ENCODE data around the gene KLF13.
"Not testable (repeated sequence)": the region's sequence is repeated elsewhere in the genome, so short reads cannot be mapped to it uniquely, and the experiment has no call there.

Gene KLF13

GRCh38 chr15:31347981-31348803 lies 21.6 kb downstream of the KLF13 start:
- no peak for DNase-seq

DNA sequence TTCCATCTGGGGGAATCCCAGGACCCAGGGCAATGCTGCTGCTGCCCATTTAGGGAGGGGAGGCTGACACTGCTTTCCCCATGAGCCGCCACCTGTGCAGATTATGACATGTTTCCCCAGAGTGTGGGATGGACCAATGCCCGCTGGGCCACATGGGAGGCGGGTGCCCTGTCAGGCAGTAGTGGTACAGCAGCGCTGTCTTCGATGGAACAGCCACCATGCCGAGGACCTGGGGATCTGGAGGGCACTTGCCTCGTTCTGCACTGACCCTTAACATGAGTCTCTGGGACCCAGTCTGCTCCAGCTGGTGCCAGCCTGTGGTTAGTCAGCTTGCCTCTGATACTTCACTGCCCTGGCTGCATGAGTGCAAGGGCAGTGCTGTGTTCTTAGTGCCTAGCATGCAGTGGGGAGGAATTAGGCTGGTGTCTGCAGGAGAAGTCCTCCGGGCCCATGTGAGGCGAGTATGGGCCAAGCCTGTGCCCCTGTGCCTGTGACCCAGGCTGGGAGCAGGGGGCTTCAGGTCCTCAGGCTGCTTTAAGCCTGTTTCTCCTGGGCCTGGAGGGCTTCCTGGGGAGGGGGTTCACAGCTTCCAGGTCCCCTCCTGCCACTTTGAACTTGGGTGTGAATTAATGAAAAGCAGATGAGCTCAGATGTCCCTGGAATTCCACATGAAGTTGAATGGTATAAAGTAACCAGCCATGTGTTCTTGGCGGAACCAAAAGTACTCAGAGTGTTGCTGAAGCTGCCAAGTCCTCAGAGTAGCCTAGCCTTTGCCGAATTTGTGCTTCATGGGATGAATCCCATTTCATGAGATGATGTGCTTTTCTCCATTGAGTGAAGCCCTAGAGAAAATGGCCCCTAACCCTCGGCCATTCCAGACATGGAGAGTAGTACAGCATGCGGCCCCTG lies 22.9 kb downstream of the KLF13 start:
- no peak for DNase-seq

- no peak for DNase-seq
These were observed 24.1 kb downstream of the KLF13 start for GRCh38 chr15:31350771-31351170.

DNA sequence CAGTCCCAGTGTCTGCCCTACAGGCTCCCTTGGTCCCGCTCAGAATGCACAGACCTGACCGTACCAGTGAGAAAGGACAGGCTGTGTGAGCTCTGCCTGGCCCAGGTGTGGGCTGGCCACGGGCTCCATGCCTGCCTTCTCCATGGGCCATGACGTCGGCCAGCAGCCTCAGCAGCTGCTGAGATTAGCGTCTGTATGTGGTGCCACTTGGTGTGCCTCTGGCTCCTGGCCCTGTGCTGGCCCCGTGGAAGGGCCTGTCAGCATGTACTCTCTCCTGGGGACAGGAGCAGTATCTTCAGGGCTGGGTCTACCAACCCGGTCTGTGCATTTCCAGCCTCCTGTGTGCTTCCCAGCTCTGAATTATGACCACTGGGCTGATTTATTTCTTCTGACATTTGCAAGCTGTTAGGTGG lies 25.7 kb downstream of the KLF13 start:
- DNase-seq, result no peak

- no peak for DNase-seq
These were observed 26.5 kb downstream of the KLF13 start for GRCh38 chr15:31352911-31353811.

DNA sequence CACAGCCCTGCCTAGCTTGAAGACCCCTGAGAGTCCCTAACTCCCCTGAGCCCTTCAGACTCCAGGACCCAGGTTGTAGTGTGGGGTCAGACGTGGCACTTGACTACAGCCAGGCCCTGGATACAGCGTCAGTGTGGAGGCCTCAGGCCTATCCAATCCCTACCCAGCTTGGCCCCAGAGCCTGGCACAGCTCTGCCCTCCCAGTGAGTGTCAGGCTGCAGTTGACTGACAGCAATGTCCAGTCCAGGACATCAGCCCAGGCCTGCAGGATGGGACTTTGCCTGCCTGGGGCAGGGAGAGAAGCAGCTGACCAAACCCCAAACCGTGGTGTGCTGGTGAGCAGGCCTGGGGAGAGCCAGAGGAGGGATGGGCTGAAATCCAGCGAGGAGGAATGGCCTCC lies 27.3 kb downstream of the KLF13 start:
- DNase-seq, result no peak

DNA sequence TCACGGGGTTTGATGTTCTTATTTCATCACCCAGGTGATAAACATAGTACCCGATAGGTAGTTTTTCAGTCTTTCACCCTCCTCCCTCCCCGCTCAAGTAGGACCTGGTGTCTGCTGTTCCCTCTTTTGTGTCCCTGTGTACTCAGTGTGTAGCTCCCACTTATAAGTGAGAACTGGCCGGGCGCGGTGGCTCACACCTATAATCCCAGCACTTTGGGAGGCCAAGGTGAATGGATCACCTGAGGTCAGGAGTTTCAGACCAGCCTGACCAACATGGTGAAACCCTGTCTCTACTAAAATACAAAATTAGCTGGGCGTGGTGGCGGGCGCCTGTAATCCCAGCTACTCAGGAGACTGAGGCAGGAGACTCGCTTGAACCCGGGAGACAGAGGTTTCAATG lies 29.5 kb downstream of the KLF13 start:
- DNase-seq, result not testable (repeated sequence)

- no peak for DNase-seq
These were observed 30.5 kb downstream of the KLF13 start for GRCh38 chr15:31357148-31357547.

DNA sequence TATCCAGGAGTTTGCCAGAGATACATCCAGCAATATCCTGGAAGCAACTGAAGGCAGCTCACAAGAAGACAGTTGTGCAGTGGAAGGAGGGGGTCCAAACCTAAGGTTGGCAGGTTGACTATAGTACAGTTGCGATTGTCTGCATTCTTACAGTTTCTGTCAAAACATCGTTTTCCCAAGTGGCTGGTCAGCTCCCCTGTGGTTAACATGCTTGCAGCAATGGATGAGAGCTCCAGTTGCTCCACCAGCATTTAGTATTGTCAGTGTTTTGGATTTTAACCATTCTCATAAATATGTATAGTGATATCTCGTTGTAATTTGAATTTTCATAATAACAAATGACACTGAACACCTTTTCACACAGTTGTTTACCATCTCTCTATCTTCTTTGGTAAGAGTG lies 31.5 kb downstream of the KLF13 start:
- DNase-seq, result no peak

- DNase-seq, result no peak
These were observed 32.5 kb downstream of the KLF13 start for GRCh38 chr15:31358957-31359701.

DNA sequence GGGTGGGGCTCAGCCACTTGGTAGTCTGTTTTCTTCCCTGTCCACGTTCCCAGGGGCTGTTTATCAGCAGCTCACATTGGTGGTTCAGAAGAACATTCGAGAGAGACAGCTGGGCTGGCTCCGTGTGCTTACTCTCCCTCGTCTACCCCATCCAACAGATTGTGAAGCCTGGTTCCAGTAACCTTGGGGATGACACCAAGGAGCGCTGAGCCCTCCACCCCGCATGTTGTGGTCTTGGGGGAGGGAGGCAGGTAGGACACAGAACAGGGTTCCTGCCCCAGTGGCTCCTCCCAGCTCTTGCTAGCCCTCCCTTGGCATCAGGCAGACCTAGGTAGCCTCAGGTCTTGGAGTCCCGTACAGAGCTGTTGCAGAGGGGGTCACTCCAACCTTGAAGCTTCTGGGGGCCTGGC lies 33.1 kb downstream of the KLF13 start:
- DNase-seq, result no peak

DNA sequence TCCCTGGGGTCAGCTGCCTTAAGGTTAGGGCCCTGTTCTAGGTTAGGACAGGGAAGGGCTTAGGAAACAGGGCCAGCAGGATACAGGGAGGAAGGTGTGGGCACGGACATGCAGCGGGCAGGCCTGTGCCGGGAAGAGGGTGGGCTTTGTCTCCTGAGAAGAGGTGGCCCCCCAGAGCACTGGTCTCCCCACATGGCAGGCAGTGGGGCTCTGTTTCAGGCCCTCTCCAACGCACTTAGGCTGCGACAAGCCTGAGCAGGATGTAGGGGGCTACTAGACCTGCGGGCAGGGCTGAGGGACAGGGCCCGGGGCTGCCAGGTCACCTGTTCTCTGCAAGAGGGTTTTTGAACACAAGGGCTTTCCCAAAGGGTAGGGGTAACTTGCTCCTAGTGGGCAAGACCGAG lies 33.5 kb downstream of the KLF13 start:
- no peak for DNase-seq

GRCh38 chr15:31360843-31361763 lies 34.5 kb downstream of the KLF13 start:
- DNase-seq, result peak; percentile 42

GRCh38 chr15:31361764-31362515 lies 35.3 kb downstream of the KLF13 start:
- DNase-seq, result peak; percentile 36

DNA sequence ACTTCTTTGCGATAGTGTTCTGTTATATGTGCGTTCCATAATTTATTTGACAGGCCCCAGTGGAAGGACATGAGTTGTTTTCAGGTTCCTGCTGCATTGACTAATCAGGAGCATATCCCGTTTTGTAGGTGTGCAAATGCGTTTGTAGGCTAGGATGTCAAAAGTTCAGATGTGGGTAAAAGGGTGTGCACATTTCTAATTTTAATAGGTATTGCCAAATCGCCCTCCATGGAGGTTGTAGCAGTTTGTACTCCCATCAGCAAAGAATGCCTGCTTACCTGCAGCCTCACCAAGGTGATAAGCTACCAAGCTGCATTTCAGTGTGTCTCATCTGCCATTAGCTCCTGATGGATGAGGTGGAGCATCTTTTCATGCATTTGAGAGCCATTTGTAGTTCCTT lies 36.3 kb downstream of the KLF13 start:
- DNase-seq, result no peak

DNA sequence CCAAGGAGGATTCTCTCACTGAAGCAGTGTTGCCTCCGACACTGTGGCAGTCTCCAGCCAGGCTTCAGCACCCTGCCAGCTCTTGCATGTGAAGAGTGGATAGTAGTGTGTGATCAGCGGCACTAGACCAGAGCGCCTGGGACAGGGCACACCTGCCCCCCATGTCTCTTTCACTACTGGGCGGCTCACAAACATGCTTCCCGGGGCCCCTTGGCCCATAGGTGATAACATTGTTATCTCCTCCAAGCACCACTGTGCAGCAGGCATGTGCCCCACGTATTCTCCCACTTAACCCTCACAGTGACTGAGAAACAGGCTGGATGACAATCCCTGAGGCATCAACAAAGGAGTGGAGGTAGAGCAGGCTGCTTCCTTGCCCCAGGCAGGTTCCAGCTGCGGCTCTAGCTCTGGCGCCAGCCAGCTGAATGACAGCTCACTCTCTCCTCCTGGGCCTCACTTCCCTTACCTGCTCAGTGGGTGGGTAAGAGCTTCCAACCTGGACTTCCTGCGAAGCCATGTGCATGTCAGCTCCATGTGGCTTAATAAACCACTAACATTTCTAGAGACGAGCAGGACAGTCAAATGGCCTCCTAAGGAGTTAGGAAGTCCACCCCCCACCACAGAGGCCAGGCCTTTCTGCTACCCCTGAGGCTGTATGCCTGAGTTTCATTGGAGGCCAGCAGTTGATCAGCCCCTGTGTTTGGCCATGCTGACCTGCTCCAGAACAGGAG lies 37.8 kb downstream of the KLF13 start:
- DNase-seq, result no peak

DNA sequence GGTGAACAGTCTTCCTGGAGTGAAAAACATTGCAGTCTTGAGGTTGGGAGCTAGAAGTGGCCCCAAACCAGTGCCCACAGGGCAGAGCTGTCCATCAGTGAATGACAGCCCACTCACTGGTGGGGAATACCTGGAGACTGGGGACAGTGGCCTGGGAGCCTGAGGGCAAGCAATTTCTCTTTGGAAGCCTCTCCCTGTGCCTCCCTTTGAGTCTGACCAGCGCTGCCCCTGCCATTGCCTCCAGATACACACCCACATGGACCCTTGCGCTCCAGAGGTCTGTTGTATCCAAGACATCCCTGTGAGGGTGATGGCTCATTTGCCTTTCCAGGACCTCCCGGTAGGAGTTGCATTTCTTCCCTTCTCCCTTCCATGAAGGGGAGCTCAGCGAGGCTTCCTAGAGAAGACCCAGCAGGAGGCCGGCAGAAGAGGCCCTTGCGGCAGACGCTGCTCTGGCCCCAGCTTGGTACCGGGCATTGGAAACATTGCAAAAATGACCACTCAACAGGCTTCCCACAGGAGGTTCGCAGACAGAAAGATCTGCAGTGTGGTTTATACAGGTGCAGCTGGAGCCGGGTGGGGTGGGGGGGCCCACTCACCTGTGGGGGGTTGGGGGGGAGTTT lies 38.5 kb downstream of the KLF13 start:
- DNase-seq, result no peak

- DNase-seq, result no peak
These were observed 39.1 kb downstream of the KLF13 start for GRCh38 chr15:31365655-31366127.

DNA sequence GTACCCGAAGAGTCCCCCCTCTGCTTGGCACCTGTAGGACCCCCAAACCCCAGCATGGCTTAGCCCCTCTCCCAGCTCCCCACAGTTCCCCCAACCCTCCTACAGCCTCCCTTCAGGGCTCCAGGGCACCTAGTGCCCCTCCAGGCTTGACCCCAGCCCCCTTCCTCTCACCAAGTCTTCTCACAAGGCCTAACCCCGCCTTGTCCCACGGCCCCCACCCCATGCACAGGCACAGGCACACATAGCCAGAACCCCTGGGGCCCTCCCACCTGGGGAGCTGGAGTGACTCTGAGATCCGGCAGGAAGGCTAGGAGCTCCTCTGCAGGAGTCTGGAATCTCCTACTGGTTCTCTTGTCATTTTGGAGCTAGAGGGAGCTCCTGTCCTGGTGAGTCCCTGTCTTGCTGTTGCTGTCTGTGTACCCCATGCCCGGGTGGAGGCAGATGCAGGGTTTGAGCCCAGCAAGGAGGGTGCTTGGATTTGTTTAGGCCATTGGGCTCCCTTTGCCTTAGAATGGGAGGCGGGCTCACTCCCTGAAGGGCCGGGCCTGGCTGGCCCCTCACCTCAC lies 39.6 kb downstream of the KLF13 start:
- DNase-seq, result no peak

Measured in NCI-H510A treated with DMSO at 0.1 percent for 48 hours (cell line).